Astrocyte (in vitro differentiated cells and primary cell): Measurements from ENCODE around the gene PGM5. TPM values are rescaled to one million over a fixed set of nuclear protein-coding genes. Genes with fewer than 3 reads are reported as not detected.

Source experiments
- DNase-seq: peaks from one replicate; pipeline ENCODE4 v3.0.0-alpha.2; 2010; ENCODE audit warnings: low read depth
- FAIRE-seq: peaks from 2 replicates; lab custom pipeline; 2011; peaks lifted over from hg19 to GRCh38; lab: Jason Lieb, UNC
- H2AFZ ChIP-seq: 2 replicates; pipeline ENCODE4 v1.6.0; 2012; ENCODE audit warnings: low read depth, low read length, inconsistent platforms
- H3K27ac ChIP-seq: 2 replicates; pipeline ENCODE4 v1.5.1; 2011; ENCODE audit warnings: low read depth, low read length, inconsistent platforms
- H3K27me3 ChIP-seq: 2 replicates; pipeline ENCODE4 v1.6.0; 2011; ENCODE audit warnings: low read length, inconsistent platforms; ENCODE audit not compliant: insufficient read depth
- H3K36me3 ChIP-seq: 2 replicates; pipeline ENCODE4 v1.5.1; 2011; ENCODE audit warnings: low read length, inconsistent platforms; ENCODE audit not compliant: insufficient read depth
- H3K4me1 ChIP-seq: 2 replicates; pipeline ENCODE4 v1.5.1; 2011; ENCODE audit warnings: low read length, inconsistent platforms; ENCODE audit not compliant: insufficient read depth
- H3K4me2 ChIP-seq: 2 replicates; pipeline ENCODE4 v1.6.0; 2012; ENCODE audit warnings: low read length, inconsistent platforms
- H3K4me3 ChIP-seq: 2 replicates; pipeline ENCODE4 v1.5.1; 2011; ENCODE audit warnings: low read depth, mild to moderate bottlenecking, low read length, inconsistent platforms; ENCODE audit not compliant: insufficient read depth
- H3K79me2 ChIP-seq: 2 replicates; pipeline ENCODE4 v1.6.0; 2012; ENCODE audit warnings: mild to moderate bottlenecking, low read length, inconsistent platforms; ENCODE audit not compliant: insufficient read depth
- H3K9ac ChIP-seq: 2 replicates; pipeline ENCODE4 v1.6.0; 2012; ENCODE audit warnings: mild to moderate bottlenecking, low read length, inconsistent platforms
- H3K9me3 ChIP-seq: 2 replicates; pipeline ENCODE4 v1.5.1; 2012; ENCODE audit warnings: low read depth, mild to moderate bottlenecking, low read length, inconsistent platforms; ENCODE audit not compliant: insufficient read depth
- H4K20me1 ChIP-seq: 2 replicates; pipeline ENCODE4 v1.6.0; 2012; ENCODE audit warnings: low read length, inconsistent platforms; ENCODE audit not compliant: insufficient read depth
- H3K27ac Mint-ChIP-seq: one replicate; pipeline ENCODE4 v1.8.0; 2021; ENCODE audit warnings: mild to moderate bottlenecking, mixed read lengths; ENCODE audit not compliant: unreplicated experiment
- H3K27me3 Mint-ChIP-seq: one replicate; pipeline ENCODE4 v1.8.0; 2021; ENCODE audit warnings: low read depth, mixed read lengths; ENCODE audit not compliant: unreplicated experiment
- H3K36me3 Mint-ChIP-seq: one replicate; pipeline ENCODE4 v1.8.0; 2021; ENCODE audit warnings: low read depth, mixed read lengths; ENCODE audit not compliant: unreplicated experiment
- H3K4me1 Mint-ChIP-seq: one replicate; pipeline ENCODE4 v1.8.0; 2021; ENCODE audit warnings: low read depth, mixed read lengths; ENCODE audit not compliant: unreplicated experiment
- H3K4me3 Mint-ChIP-seq: one replicate; pipeline ENCODE4 v1.8.0; 2021; ENCODE audit warnings: mild to moderate bottlenecking, moderate library complexity, mixed read lengths; ENCODE audit not compliant: unreplicated experiment
- H3K9me3 Mint-ChIP-seq: one replicate; pipeline ENCODE4 v1.8.0; 2021; ENCODE audit warnings: mild to moderate bottlenecking, mixed read lengths; ENCODE audit not compliant: unreplicated experiment
- CTCF ChIP-seq: IDR thresholded peaks from 2 replicates; pipeline ENCODE4 v1.5.1; 2011; ENCODE audit warnings: low read depth, mild to moderate bottlenecking, inconsistent platforms, low read length, moderate library complexity; ENCODE audit not compliant: insufficient read depth
- EZH2 ChIP-seq: IDR thresholded peaks from 2 replicates; pipeline ENCODE4 v1.6.1; 2012; ENCODE audit warnings: mild to moderate bottlenecking, low read length, inconsistent platforms; ENCODE audit not compliant: insufficient read depth
- total RNA-seq: library from RNA; stranded (reverse); gene quantifications from 2 replicates; pipeline ENCODE4 v1.2.1, GENCODE V29; 2021

The PGM5 gene
- total RNA-seq, 1 donor from 2014 or later: 1.8 TPM

GRCh38 chr9:68532131-68532530 is 175.7 kb downstream of the PGM5 start:
- FAIRE-seq (no peak), DNase-seq (no peak)
- Histone ChIP-seq H3K9ac (no peak overlapping the region), H3K4me3 (no peak overlapping the region), H3K79me2 (no peaks in the 10 kb centered on the region), H3K36me3 (no peaks in the 10 kb centered on the region), H4K20me1 (no peaks in the 10 kb centered on the region), H3K4me2 (no peak overlapping the region), H3K27me3 (no peaks in the 10 kb centered on the region), H3K27ac (no peak overlapping the region), H2AFZ (no peak overlapping the region), H3K9me3 (no peaks in the 10 kb centered on the region), H3K4me1 (no peaks in the 10 kb centered on the region)
- no peak for TF ChIP-seq CTCF
- TF ChIP-seq EZH2: no peak
- H3K4me1 Mint-ChIP-seq: no peaks in the 10 kb centered on the region
- H3K36me3 Mint-ChIP-seq: no peaks in the 10 kb centered on the region
- H3K27ac Mint-ChIP-seq: no peak overlapping the region
- no peaks in the 10 kb centered on the region for H3K9me3 Mint-ChIP-seq
- no peak overlapping the region for H3K4me3 Mint-ChIP-seq
- peaks cover 20% of the 10 kb centered on the region for H3K27me3 Mint-ChIP-seq

- Histone ChIP-seq H3K4me3 (no peak overlapping the region), H3K79me2 (no peaks in the 10 kb centered on the region), H3K4me2 (no peak overlapping the region), H3K9me3 (no peaks in the 10 kb centered on the region), H3K27me3 (no peaks in the 10 kb centered on the region), H4K20me1 (no peaks in the 10 kb centered on the region), H3K4me1 (no peaks in the 10 kb centered on the region), H3K36me3 (no peaks in the 10 kb centered on the region), H3K27ac (no peak overlapping the region), H2AFZ (no peak overlapping the region), H3K9ac (no peak overlapping the region)
- Mint-ChIP-seq H3K9me3 (no peaks in the 10 kb centered on the region), H3K27me3 (peaks cover 23% of the 10 kb centered on the region), H3K4me1 (no peaks in the 10 kb centered on the region), H3K4me3 (no peak overlapping the region), H3K36me3 (no peaks in the 10 kb centered on the region), H3K27ac (no peak overlapping the region)
- DNase-seq (no peak), FAIRE-seq (no peak)
- TF ChIP-seq CTCF (no peak), EZH2 (no peak)
These were observed 177.3 kb downstream of the PGM5 start for GRCh38 chr9:68533678-68534077.

DNA sequence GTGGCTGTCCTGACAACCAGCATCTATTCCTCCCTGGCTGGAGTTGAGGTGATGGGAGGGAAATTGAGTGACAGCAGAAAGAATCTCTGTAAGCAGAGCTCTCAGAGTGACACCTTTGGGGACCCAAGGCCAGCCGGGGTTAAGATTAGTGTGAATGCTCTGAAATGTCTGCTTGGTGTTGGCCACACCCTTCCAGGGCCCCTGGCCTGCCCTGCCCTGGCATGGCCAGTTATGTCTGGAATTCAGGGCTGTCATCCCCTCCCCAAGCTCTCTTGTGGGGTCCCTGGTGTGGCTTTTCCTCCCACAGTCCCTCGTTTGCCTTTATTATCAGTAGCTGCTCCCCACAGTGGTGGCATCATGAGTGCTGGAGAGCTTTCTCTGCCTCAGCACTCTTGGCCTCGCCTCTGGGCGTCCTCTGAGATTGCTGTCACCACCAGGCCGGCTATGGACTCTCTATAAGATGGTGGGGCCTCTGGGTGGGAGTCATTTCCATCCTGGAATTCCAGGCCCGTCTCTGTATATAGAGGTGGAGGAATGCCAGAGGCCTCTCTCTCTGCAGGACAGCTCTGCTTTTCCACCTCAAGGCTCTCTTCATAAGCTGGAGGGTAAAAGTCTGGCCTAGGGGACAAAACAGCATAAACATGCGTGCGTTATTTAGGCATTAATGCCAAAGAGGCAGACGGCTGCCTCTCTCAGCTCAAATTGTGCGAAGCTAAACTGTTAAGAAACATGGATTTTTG is 180.6 kb downstream of the PGM5 start:
- FAIRE-seq: no peak
- Histone ChIP-seq H4K20me1 (no peaks in the 10 kb centered on the region), H3K4me3 (no peak overlapping the region), H2AFZ (no peak overlapping the region), H3K27me3 (no peaks in the 10 kb centered on the region), H3K9ac (no peak overlapping the region), H3K4me2 (no peak overlapping the region), H3K4me1 (no peaks in the 10 kb centered on the region), H3K9me3 (no peaks in the 10 kb centered on the region), H3K36me3 (no peaks in the 10 kb centered on the region), H3K79me2 (no peaks in the 10 kb centered on the region), H3K27ac (no peak overlapping the region)
- no peak for DNase-seq
- H3K27me3 Mint-ChIP-seq: peaks cover 23% of the 10 kb centered on the region
- no peak for TF ChIP-seq EZH2
- no peak for TF ChIP-seq CTCF
- no peak overlapping the region for H3K27ac Mint-ChIP-seq
- H3K4me3 Mint-ChIP-seq: no peak overlapping the region
- peaks cover 6% of the 10 kb centered on the region for H3K4me1 Mint-ChIP-seq
- no peaks in the 10 kb centered on the region for H3K36me3 Mint-ChIP-seq
- no peaks in the 10 kb centered on the region for H3K9me3 Mint-ChIP-seq
